ENCODE results near the gene SPIRE1.

Gene SPIRE1

DNA sequence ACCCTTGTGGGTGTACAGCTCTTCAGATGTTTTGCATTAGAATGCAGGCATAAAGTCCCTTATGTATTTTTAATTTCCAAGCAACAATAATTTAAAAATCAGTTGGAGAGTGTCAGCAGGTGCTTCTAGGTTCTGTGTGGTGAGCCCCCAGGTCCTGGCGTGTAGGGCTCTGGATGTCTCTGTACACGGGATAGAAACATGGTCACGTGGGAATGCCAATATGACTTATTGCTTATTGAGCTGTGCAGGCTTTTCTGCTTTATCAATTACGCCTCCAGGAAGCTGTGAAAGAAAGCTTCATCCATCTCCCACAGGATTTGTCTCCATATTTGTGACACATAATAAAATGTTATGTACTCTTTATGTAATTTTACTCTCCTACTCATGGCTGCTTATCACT is 212.4 kb downstream of the SPIRE1 start:
- DNase-seq (ENCODE audit: low spot score): no peak

DNA sequence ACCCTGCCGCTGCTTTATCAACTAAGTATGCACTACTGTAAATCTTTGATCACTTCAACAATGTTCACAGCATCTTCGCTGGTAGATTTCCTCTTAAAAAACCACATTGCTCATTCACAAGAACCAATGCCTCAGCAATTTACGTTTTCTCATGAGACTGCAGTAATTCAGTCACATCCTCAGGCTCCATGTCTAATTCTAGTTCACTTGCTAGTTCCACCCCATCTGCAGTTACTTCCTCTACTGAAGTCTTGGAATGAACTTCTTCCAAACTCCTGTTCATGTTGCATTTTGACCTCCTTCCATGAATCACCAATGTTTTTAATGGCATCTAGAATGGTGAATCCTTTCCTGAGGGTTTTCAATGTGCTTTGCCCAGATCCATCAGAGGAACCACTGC is 214.4 kb downstream of the SPIRE1 start:
- no peak for DNase-seq (ENCODE audit: low spot score)

DNA sequence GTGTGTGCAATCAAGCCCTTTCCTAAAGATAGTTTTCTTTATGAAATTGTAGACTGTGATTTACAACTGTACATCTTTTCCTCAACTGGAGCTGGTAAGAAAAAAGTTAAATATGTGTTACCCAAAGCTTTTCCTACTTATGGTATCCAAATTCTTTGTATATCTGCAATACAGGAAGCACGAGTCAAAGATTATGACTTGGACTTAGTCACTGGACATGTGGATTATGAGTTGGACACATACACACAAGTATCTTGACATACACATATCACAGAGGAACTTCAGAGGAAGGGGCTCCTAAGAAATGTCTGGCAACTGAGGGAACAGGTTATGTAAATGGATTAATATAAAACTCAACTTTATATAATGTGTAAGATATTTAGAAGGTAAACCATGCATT is 215.0 kb downstream of the SPIRE1 start:
- no peak for DNase-seq (ENCODE audit: low spot score)

DNA sequence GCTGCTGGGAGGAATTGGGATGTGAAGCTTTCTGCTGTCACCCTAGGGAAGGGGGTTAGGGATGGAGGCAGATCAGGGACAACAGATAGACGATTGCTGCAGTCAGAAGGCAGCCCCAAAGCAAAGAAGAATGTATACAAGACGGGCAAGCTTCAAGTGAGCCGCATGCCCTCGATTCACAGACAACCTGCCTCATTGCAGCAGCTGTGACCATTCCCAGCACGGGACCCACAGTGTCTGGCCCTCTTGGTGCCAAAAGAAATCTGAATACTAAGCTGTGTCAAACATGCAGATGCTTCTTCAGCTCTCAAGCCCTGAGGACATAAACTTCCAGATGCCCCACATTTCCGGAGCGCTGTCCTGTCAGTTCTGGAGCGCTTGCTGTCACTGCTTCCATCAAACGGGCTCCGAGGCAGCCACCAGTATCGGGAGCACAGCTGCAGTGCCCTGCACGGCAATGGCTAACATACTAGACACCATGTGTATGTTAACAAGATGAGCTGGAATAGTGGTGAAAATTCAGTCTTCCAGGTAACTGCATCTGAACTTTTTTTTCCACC is 216.4 kb downstream of the SPIRE1 start:
- DNase-seq (ENCODE audit: low spot score): no peak

DNA sequence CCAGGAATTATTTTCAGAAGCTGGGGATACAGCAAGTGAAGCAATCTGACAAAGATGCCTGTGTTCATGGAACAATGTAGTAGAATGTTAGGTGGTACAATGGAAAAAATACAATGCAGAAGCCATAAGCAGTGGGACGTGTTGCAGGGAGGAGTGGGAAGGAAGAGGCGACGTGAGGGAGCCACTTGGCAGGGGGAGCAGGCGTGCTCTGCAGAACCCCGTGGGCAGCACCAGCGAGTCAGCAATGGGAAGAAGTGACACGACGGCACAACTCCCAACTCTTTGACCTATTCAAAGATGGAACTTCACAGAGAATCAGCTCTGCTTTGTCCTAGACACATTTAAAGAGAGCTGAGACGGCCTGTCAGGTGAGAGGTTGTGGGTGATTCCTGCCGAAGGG is 219.7 kb downstream of the SPIRE1 start:
- no peak for DNase-seq (ENCODE audit: low spot score)

DNA sequence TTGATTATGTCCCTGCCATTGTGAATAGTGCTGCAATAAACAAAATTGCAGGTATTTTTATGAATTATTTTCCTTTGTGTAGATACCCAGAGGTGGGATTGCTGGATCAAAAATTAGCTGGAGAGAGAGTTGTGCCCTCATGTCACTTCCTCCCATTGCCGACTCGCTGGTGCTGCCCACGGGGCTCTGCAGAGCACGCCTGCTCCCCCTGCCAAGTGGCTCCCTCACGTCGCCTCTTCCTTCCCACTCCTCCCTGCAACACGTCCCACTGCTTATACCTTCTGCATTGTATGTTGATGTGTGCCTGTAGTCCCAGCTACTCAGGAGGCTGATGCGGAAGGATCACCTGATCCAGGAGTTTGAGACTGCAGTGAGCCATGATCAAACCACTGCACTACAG is 222.0 kb downstream of the SPIRE1 start:
- no peak for DNase-seq (ENCODE audit: low spot score)

DNA sequence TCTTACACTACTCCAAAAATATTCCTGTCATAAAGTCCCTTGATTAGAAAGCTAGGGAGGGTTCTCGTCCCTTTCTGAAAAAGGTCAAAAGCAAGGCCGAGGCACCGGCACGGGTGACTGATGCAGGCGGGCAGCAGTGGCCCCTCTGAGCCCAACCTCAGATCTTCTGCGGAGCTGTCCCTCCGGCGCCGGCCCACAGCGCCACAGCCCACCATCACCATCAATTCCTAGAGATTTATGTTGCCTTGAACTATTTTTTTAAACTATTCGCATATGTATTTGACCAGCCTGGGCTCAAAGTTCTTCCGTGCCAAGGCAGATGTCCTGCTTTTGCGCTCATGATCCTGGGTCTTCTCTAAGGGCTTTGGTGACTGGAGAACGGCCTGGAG is 223.4 kb downstream of the SPIRE1 start:
- no peak for DNase-seq (ENCODE audit: low spot score)

DNA sequence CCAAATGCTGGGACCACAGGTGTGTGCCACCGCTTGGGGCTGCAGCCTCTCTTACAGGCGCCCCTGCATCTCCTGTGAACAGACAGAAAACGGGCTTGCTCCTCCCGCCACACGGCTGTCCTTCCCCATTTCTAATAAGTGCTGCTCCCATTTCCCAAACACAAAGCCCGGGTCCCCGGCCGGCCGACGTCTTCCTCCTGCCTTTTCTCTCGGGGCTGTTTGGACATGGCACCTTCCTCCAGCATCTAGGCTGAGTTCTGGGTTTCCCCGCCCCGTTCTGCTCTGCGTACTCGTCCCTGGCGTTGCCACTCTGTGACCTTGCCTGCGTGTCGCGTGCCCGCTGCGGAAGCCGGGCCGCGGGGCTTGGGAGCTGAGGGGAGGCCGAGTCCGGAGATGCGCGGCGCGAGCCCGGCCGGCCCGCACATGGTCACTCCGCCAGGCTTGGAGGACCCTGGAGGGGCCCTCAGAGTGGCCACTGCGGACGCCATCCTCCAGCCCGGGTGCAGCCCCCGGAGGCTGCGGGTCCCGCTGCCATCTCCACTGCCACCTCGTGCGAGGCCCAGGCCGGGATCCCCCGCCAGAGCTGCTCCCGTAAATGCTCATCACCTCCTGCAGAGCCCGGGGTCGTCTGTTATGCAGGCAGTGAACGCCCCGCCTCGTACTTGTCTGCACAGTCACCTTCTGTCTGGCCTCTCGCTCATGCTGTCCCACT is 223.9 kb downstream of the SPIRE1 start:
- no peak for DNase-seq (ENCODE audit: low spot score)

DNA sequence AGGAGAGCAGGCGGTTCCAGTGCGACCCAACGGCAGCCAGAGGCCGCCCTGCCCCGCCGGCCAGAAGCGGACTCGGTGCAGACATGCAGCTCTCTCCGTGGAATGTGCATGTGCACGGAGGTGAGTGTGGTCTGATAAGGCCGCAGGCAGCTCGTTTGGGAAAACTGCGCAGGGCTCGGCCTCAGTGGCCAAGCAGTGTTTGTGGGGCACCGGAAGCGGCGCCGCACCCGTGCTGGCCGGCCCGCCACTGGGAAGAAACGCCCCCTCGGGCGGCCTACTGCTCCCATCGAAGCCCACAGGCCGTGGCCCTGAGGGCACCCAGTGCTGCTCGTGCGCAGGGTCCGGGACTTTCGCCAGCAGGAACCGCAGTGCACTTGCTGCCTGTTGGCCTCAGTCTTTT is 225.0 kb downstream of the SPIRE1 start:
- no peak for DNase-seq (ENCODE audit: low spot score)

DNA sequence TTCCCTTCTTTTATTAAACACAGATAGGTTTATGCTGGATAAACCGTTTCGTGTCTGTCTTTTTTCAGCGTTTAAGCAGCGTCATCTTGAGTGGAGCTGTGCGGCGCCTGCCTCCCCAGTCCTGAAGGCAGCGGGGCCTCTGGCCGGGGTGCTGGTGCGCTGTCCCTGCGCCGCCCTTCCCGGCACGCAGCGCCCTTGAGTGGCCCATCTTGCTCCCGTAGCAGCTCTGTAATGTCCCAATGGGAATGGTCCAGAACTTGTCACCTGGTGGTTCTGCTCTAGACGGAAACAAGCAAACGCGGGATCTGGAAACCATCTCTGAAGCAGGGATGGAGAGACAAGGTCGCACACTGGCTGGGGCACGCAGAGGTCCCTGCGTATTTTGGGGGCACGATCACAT is 225.7 kb downstream of the SPIRE1 start:
- no peak for DNase-seq (ENCODE audit: low spot score)

DNA sequence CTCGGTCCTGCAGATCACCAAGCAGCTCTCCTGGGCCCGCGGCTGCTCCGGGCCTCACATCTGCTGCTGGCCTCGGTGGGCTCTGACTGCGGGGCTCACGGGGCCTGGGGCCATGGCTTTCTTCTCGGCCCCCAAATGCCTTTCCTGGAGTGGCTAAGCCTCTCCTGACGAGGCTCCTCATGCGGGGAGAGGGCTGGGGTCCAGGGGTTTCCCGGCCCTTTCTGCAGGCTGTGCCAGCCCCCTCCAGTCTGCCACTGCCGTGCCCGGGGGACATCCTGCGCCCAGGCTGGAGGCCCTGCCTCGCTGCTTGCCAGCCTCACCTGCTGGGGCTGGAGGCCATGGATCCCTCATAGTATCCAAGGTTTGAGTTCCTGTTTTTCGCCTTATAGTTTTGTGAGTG is 226.3 kb downstream of the SPIRE1 start:
- DNase-seq (ENCODE audit: low spot score): no peak

DNA sequence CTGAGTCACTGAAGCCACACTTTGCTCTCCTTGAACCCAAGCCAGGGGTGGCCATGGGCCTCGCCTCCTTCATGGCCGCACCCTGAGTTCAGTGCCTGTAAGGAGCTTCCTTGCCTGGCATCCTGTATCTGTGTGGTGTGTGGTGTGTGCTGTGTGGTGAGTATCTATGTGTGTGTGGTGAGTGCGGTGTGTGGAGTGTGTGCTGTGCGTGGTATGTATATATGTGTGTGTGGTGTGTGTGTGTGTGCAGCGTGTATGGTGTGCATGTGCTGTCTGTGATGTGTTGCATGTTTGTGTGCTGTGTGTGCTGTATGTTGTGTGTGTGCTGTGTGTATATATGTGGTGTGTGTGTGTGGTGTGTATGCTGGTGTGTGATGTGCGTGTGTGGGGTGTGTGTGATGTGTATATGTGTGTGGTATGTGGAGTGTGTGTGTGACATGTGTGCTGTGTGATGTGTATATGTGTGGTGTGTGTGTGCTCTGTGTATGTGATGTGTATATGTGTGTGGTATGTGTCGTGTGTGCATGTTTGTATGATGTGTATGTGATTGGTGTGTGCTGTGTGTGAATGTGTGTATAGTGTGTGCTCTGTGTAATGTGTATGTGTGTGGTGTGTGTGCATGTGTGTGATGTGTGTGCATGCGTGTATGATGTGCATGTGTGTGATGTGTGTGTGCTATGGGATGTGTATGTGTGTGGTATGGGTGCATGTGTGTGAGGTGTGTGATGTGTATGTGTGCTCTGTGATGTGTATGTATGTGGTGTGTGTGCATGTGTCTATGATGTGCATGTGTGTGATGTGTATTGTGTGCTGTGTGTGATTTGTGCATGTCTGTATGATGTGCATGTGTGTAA is 227.5 kb downstream of the SPIRE1 start:
- DNase-seq (ENCODE audit: low spot score): no peak

DNA sequence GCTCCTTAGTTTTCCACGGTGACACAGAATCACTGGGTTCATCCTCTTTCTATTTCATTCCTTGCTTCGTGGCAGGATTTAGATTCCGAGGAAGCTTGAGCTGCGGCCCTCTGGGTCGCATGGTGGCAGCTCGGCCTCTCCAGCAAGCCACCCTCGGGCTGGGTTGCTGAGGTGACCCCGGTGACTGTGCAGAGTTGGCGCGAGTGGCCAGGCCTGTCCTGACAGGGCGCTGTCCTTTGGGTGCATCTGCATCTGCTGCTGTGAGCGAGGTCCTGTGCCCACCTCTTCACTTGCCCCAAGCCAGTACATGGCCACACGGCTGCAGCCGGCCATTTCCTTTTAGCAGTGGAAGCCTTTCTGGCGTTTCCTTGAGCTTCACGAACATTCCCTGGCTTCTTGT is 228.4 kb downstream of the SPIRE1 start:
- no peak for DNase-seq (ENCODE audit: low spot score)

DNA sequence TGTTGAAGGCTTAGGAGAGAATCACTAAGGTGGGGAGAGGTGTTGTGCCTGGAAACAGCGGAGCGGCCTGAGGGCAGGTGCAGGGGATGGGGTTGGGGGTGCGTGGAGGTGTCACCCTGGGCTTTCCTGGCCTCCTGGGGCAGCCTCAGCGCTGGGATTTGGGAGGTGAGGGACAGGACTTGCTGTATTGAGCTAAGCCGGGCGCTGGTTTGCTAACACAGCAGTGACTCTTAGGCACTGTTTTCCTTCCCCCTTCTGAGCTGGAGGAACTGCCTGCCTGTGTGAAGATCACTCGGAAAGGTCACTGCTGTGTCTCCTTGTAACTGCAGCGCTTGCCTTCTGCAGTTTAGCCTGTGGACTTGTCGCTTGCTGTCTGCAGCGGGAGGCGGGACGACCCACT is 229.0 kb downstream of the SPIRE1 start:
- DNase-seq (ENCODE audit: low spot score): no peak

DNA sequence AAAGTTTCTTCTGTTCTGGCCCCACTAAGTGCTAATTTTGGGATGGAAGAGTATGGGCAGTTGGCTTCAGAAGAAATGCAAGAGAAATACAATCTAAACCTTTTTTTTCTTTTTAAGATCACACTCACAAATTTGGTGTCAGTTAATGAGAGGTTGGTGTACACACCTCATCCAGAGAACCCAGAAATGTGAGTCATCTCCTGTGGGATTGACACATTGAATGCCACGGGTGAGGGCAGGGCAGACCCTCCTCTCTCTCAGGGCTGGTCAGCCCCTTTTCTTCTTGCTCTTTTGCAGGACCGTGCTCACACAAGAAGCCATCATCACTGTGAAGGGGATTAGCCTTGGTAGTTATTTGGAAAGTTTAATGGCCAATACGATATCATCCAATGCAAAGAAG is 231.0 kb downstream of the SPIRE1 start:
- no peak for DNase-seq (ENCODE audit: low spot score)

DNA sequence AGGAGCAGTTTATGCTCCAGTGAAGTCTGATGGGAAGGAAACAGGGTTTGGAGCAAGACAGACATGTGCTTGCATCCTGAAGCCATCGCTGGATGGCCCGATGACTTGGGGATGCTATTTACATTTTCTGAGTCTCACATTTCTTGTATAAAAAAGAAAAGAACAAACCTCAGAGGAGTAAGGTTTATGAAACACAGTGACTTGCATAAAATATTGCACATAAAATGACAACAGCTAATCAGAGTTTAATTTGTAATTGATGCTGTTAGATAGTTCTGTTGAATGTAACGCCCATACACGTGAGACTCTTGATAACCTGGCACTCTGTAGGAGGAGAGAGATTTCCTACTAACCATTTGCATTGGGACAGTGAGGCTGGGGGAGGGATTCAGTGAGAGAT is 233.7 kb downstream of the SPIRE1 start:
- DNase-seq (ENCODE audit: low spot score): no peak

DNA sequence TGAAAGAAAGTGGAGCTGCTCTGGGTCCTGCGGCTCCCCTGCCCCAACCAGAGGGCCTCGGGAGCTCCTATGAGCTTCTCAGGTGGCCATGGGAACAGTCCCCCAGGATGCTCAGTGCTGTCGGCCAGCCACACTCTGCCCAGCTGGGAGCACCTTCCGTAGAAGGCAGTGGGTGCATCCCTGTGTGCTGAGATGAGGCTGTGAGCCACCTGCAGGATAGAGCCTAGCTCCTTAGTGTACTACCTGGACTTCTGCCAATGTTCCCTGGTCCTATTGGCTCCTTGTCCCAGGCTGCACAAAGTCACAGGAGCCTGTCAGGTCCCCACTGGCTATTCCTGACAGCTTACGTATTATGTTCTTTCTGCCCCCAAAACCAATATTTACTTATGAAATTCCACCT is 234.1 kb downstream of the SPIRE1 start:
- no peak for DNase-seq (ENCODE audit: low spot score)

DNA sequence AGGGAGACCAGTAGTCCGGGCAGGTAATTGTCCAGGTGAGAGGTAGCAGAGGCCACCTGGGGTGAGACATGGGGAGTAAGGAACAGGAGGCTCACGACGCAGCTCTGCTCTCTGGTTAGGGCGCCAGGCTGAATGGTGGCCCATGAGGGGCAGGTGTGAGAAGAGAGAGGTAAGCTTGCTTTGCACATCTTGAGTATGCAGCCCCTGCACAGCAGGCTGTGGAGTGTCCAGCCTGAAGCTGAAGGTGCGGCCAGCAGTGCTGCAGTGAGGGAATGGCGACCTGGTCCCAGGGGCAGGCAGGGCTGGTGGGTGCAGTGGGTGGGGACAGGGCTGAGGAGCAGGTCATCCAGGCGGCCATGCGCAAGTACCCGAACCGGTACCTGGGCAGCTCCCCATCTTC is 234.5 kb downstream of the SPIRE1 start:
- no peak for DNase-seq (ENCODE audit: low spot score)

DNA sequence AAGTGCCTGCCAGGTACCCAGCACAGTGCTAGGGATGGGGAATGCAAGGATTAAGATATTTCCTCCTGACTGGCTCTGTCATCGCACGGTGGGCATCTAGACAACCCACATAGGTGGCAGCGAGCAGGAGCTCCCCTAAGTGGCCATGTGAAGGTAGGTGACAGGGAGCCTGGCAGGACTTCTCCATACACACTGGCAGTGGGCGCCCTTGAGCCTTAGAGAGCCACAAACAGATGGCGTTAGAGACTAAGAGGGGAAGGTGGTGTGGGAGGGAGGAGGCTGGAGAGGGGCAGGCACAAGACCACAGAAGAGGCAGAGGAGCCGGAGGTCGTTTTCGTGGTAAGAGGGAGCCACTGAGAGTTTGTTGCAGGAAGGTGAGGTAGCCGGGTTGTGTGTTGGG is 235.0 kb downstream of the SPIRE1 start:
- no peak for DNase-seq (ENCODE audit: low spot score)

DNA sequence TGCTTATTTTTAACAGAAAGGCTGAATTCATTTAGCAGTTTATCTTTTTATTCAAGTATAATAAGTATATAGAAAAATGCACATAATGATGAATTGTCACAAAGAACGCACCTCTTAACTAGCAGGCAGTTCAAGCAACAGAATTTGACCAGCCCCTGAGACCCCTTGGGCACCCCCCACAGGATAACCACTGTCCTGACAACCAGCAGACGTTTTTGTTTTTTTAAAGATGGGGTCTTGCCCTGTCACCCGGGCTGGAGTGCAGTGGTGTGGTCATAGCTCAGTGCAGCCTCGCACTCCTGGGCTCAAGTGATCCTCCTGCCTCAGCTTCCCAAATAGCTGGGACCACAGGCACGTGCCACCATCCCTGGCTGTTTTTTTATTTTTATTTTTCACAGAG is 236.2 kb downstream of the SPIRE1 start:
- DNase-seq (ENCODE audit: low spot score): no peak

DNA sequence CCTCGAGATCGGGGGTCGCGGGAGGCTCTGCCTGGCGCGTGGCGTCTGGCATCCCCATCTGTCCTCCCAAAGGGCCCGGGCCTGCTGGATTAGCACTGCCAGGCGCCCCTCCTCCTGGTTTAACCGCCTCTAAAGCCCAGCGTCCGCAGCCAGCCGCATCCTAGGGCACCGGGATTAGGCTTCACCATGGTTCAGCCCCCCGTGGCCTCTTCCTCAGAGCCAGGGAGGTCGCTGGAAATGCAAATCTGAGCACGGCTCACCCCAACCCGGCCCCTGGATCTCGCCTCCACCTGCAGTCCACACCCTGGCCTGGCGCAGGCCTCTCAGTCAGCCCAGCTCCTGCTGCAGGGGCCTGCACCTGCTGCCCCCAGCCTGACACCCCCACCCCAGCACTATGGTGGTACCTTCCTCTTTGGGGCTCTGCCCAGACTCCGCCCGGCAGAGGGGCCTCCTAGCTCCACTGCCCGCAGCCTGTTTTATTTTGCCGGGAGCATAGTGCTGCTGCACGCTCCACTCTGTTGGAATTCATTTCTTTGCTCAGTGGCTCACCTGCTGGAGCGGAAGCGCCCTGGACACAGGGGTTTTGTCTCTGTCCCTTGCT is 237.0 kb downstream of the SPIRE1 start:
- peak; percentile 59 for DNase-seq (ENCODE audit: low spot score)

DNA sequence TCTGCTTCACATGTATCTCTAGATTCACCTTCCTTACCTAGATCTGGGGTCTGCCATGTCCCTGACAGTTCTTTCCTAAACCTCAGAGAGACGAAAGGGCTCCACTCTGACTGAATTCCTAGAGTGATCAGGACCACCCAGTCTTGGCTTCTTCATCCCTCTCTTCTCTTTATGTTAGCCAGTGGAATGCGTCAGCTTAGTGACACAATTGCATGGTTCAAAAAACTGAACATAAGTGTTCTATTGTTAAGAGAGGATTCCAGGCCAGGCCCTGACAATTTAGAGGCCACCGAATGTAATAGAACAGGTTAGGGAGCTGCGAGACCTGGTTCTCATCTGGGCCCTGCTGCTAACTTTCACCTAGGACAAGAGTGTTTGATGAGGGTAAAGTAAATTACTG is 240.2 kb downstream of the SPIRE1 start:
- no peak for DNase-seq (ENCODE audit: low spot score)

DNA sequence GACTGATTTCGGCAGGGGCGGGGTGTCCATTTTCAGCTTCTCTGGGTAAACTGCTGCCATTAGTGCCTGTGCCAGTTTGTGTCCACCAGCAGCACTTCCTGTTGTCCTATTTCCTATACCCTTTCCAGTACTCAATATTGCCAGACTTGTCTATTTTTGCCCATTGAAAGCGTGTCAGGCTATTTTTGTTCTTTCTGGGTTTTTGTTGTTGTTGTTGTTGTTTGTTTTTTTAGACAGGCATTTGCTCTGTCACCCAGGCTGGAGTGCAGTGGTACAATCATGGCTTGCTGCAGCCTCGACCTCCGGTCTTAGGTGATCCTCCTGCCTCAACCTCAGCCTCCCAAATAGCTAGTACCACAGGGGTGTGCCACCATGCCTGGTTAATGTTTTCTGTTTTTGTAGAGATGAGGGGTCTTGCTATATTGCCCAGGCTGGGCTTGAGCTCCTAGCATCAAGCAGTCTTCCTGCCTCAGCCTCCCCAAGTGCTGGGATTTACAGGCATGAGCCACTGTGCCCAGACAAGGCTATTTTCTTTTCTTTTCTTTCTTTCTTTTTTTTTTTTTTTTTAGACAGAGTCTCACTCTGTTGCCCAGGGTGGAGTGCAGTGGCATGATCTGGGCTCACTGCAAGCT is 241.7 kb downstream of the SPIRE1 start:
- no peak for DNase-seq (ENCODE audit: low spot score)
